ENCODE measurements around the gene IL17F.

Gene IL17F

DNA sequence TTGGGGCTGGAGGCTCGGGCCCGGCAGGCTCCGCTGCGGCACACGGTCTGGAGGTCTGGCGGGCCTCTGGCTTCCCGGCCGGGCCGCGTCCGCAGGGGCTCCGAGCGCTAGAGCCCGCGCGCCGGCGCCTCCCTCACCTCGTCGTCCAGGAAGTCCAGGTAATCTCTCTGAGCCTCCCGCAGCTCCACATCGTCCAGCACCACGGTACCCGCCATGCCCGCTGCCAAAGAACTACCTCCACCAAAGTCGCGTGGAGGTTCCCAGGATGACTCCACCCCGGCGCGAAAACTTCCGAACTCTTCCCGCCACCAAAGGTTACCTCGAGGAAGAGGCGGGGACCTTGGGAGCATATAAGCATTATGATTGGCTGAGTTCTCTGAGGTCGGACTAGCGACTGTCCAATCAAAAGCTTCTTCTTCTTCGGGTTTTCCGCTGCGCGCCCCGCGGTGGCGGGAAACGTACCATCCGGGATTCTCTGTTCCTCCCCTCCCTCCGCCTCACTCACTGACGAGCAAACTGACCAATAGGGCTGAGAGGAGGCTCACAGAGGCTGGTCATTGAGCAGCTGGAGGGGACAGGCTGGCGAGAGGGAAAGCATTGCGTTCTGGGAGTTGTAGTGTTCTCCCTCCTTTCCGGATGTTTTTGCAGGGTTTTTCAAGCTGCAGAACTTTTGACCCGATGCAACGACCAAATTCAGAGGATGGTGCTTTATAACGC, 40.3 kb upstream of the IL17F start, which contains the start of gene MCM3:
Gene MCM3 (minus strand): TSS at position 283 of the 717 bp plus-strand sequence. CDS start 68 bp downstream, at position 215.
- no peak for TF ChIP-seq EZH2 (optimal IDR thresholded peaks at IDR 0.05; ENCODE audit: low read depth, low read length)
- no peak for TF ChIP-seq EZH2phosphoT487 (IDR thresholded peaks at IDR 0.05; ENCODE audit: low read length)
- TF ChIP-seq, protein P1, sequence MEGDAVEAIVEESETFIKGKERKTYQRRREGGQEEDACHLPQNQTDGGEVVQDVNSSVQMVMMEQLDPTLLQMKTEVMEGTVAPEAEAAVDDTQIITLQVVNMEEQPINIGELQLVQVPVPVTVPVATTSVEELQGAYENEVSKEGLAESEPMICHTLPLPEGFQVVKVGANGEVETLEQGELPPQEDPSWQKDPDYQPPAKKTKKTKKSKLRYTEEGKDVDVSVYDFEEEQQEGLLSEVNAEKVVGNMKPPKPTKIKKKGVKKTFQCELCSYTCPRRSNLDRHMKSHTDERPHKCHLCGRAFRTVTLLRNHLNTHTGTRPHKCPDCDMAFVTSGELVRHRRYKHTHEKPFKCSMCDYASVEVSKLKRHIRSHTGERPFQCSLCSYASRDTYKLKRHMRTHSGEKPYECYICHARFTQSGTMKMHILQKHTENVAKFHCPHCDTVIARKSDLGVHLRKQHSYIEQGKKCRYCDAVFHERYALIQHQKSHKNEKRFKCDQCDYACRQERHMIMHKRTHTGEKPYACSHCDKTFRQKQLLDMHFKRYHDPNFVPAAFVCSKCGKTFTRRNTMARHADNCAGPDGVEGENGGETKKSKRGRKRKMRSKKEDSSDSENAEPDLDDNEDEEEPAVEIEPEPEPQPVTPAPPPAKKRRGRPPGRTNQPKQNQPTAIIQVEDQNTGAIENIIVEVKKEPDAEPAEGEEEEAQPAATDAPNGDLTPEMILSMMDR (IDR thresholded peaks at IDR 0.05; ENCODE audit: low read length), result no peak
- peak within 1 kb of the TSS; percentile 91 for H3K9ac ChIP-seq (ENCODE audit: low read length)
- H3K36me3 ChIP-seq (replicated peaks; ENCODE audit: insufficient read depth, low read length), result peaks cover 5% of the 10 kb centered on the region
- H3K27me3 ChIP-seq (replicated peaks; ENCODE audit: insufficient read depth, low read length), result no peaks in the 10 kb centered on the region
- no peaks in the 10 kb centered on the region for H3K9me3 ChIP-seq (replicated peaks; ENCODE audit: insufficient read depth, low read length)
- peak within 1 kb of the TSS; percentile 79 for H3K27ac ChIP-seq (ENCODE audit: low read length)
- no peaks in the 10 kb centered on the region; the same call in 1 of the 2 replicates for H4K20me1 ChIP-seq (ENCODE audit: insufficient read depth, low read length)
- peak; percentile 99 for DNase-seq
- peak within 1 kb of the TSS; percentile 95 for H3K4me3 ChIP-seq (ENCODE audit: low read length)
- H2AFZ ChIP-seq (ENCODE audit: low read length), result peak within 1 kb of the TSS; percentile 59
- H3K4me1 ChIP-seq (ENCODE audit: low read length), result peaks cover 21% of the 10 kb centered on the region
- H3K79me2 ChIP-seq (ENCODE audit: low read length), result peaks cover 49% of the 10 kb centered on the region
- peaks cover 7% of the 10 kb centered on the region; the same call in 1 of the 2 replicates for H3F3A ChIP-seq (ENCODE audit: insufficient read depth, low read length)
- H3K4me2 ChIP-seq (ENCODE audit: low read depth, low read length), result peak within 1 kb of the TSS; percentile 74
- H3K9me2 ChIP-seq (replicated peaks; ENCODE audit: insufficient read depth, low read length), result no peaks in the 10 kb centered on the region

GRCh38 chr6:52284131-52284459, 39.8 kb upstream of the IL17F start:
- H3K4me3 ChIP-seq (ENCODE audit: low read length), result peak overlapping the region; percentile 95
- H2AFZ ChIP-seq (ENCODE audit: low read length), result peak overlapping the region; percentile 57
- peaks cover 3% of the 10 kb centered on the region; the same call in 1 of the 2 replicates for H4K20me1 ChIP-seq (ENCODE audit: insufficient read depth, low read length)
- TF ChIP-seq, protein P1 (IDR thresholded peaks at IDR 0.05; ENCODE audit: low read length), result no peak
- TF ChIP-seq EZH2phosphoT487 (IDR thresholded peaks at IDR 0.05; ENCODE audit: low read length) (no peak), EZH2 (optimal IDR thresholded peaks at IDR 0.05; ENCODE audit: low read depth, low read length) (no peak)
- H3K27ac ChIP-seq (ENCODE audit: low read length), result peak overlapping the region; percentile 79
- peak; percentile 57 for DNase-seq
- peaks cover 21% of the 10 kb centered on the region for H3K4me1 ChIP-seq (ENCODE audit: low read length)
- no peaks in the 10 kb centered on the region for H3K27me3 ChIP-seq (replicated peaks; ENCODE audit: insufficient read depth, low read length)
- H3K36me3 ChIP-seq (replicated peaks; ENCODE audit: insufficient read depth, low read length), result peaks cover 11% of the 10 kb centered on the region
- peaks cover 54% of the 10 kb centered on the region for H3K79me2 ChIP-seq (ENCODE audit: low read length)
- H3K9ac ChIP-seq (ENCODE audit: low read length), result peak overlapping the region; percentile 91
- peak overlapping the region; percentile 74 for H3K4me2 ChIP-seq (ENCODE audit: low read depth, low read length)
- no peaks in the 10 kb centered on the region for H3K9me2 ChIP-seq (replicated peaks; ENCODE audit: insufficient read depth, low read length)
- H3F3A ChIP-seq (ENCODE audit: insufficient read depth, low read length), result peaks cover 7% of the 10 kb centered on the region; the same call in 1 of the 2 replicates
- H3K9me3 ChIP-seq (replicated peaks; ENCODE audit: insufficient read depth, low read length), result no peaks in the 10 kb centered on the region

- no peaks in the 10 kb centered on the region for H3K9me3 ChIP-seq (replicated peaks; ENCODE audit: insufficient read depth, low read length)
- no peak overlapping the region for H2AFZ ChIP-seq (ENCODE audit: low read length)
- H3K79me2 ChIP-seq (ENCODE audit: low read length), result peaks cover 64% of the 10 kb centered on the region
- no peak for DNase-seq
- H3K9ac ChIP-seq (ENCODE audit: low read length), result peak overlapping the region; percentile 91
- H3K27me3 ChIP-seq (replicated peaks; ENCODE audit: insufficient read depth, low read length), result no peaks in the 10 kb centered on the region
- TF ChIP-seq EZH2phosphoT487 (IDR thresholded peaks at IDR 0.05; ENCODE audit: low read length), result no peak
- TF ChIP-seq EZH2 (optimal IDR thresholded peaks at IDR 0.05; ENCODE audit: low read depth, low read length), result no peak
- TF ChIP-seq, protein P1 (IDR thresholded peaks at IDR 0.05; ENCODE audit: low read length), result no peak
- peak overlapping the region; percentile 95 for H3K4me3 ChIP-seq (ENCODE audit: low read length)
- peaks cover 5% of the 10 kb centered on the region; the same call in 1 of the 2 replicates for H4K20me1 ChIP-seq (ENCODE audit: insufficient read depth, low read length)
- peaks cover 18% of the 10 kb centered on the region for H3K36me3 ChIP-seq (replicated peaks; ENCODE audit: insufficient read depth, low read length)
- H3K4me2 ChIP-seq (ENCODE audit: low read depth, low read length), result peak overlapping the region; percentile 74
- H3K27ac ChIP-seq (ENCODE audit: low read length), result no peak overlapping the region
- peaks cover 21% of the 10 kb centered on the region for H3K4me1 ChIP-seq (ENCODE audit: low read length)
- no peaks in the 10 kb centered on the region for H3K9me2 ChIP-seq (replicated peaks; ENCODE audit: insufficient read depth, low read length)
- H3F3A ChIP-seq (ENCODE audit: insufficient read depth, low read length), result peaks cover 7% of the 10 kb centered on the region; the same call in 1 of the 2 replicates
Measured at GRCh38 chr6:52283111-52283510, 38.8 kb upstream of the IL17F start.

Data from MM.1S (cell line).